Stimulated activated CD8-positive, alpha-beta memory T cell treated with anti-CD3 and anti-CD28 coated beads, Interleukin-2, amount 100 ng/mL, for 1 hour (primary cell): Measurements from ENCODE around the gene ZCCHC14.
"Not testable (repeated sequence)": the region's sequence is repeated elsewhere in the genome, so short reads cannot be mapped to it uniquely, and the experiment has no call there.

Experiments
- DNase-seq, 2 donors: peaks; one replicate each; pipeline ENCODE4 v3.0.0-alpha.2; 2020; ENCODE audit warnings: low read depth in 2 of 2

Gene ZCCHC14

DNA sequence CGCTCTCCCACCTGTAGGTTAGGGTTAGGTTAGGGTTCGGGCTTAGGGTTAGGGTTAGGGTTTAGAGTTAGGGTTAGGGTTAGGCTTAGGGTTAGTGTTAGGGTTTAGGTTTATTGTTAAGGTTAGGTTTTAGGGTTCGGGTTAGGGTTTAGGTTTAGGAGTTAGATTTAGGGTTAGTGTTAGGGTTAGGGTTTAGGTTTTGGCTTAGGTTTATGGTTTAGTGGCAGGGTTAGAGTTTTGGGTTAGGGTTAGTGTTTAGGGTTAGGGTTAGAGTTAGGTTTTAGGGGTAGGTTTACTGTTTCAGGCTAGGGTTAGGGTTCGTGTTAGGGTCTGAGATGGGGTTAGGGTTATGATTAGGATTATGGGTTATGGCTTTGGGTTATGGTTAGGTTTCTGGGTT, 31.6 kb upstream of the ZCCHC14 start:
- no peak for DNase-seq

DNA sequence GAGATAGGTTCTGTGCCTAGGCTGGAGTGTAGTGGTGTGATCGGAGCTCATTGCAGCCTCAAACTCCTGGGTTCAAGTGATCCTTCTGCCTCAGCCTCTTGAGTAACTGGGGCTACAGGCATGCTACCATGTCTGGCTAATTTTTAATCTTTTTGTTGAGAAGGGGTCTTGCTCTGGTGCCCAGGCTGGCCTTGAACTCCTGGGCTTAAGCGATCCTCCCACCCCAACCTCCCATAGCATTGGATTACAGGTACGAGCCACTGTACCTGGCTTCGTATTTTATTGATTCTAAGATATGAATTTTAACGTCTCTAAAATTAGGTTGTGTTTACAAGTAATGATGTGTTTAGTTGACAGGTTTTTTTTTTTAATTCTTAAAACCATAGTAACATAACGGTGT, 30.8 kb upstream of the ZCCHC14 start:
- not testable (repeated sequence) for DNase-seq

DNA sequence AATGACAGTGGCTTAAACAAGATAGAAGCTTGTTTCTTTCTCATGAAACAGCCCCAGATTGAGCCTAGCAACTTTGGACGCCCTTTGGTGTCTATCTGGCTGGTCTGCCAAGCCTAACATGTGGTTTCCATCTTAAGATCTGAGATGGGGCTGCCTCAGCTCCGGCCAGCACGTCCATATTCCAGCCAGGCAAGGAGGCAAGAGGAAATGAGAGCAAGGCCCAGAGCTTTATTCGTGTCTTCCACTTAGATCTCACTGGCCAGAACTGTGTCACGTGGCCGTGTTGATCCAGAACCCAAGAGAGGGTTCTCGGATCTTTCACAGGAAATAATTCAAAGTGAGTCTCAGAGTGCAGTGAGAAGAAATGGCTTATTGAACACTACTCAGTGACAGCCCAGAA, 28.9 kb upstream of the ZCCHC14 start:
- not testable (repeated sequence) for DNase-seq

DNA sequence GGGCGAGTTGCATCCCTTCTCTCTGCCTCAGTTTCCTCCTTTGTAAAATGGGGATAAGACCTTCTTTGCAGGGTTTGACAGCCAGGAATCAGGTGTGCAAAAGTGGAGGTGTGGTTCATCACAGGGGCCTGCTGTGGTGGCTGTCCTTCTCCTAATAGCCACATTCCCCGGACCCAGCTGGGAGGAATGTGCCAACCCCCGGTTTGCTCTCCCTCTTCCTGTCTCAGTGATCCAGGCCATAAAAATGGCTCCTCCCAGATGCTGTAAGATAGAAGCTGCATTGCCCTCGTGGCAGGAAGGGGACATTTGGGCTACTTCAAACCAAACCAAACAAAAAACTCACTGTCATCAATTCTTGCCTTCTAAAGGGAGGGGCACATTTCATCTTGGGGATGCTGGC, 26.3 kb upstream of the ZCCHC14 start:
- not testable (repeated sequence) for DNase-seq

DNA sequence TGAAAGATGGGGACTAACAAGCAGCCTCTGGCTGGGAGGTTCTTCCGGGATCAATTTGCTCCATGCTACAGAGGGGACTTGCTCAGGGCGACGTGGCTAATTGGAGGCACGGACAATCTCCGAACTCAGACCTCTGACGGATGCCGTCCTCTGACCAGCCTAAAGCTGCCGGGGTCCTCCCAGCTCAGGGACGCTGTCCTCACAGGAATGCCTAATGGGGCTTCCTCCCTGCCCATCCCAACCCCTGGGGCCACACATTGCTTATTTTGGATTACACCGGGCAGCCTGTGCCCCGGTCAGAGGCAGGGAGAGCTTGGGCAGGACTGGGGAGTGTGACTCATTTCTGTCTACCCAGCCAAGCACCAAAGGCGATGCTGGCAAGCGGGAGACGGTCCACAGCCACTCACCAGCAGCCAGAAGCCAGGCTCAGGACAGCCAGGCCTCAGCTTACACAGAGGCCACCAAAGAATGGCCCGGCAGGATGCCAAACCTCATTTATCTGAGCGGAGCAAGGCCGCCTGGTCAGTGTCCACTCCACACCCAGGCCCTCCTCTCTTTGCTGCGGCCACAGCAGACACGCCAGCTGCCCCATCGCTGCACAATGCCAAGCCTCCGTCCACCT, 25.7 kb upstream of the ZCCHC14 start:
- DNase-seq: not testable (repeated sequence)

DNA sequence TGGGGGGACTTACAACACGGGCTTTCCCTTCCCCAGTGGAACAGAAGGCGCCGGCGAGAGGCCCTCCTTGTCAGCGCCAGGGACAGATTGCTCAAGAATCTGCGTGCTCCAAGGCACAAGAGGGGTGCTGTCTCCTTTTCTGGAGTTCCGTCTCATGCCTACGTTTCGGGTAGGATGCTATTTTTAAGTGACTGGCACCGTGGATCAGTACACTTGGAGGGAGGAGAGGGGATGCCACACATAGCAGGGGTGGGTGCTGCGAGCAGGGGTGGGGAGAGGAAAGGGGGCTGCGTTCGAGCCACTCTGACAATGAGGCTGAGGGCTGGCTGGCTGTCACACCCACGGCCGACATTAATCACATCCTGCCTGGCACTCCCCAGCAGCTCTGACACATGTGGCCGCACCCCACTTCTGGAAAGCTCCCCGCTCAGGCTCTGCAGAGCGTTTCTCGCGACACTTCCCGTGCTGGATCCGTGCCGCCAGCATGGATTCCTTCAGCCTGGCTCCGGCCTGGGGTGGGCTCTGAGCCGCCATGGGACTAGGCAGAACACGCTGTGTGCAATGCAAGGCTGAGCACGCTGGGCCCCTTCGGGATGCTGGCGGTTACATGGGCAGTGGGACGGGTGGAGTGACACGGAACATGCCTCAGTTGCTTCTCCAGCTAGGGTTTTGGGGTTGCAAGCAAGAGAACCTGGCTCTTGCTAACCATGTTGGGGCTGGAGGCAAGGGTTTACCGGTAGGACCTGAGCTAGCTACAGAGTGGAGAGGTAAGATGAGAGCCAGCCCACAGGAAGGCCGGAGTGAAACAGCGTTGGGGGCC, 25.0 kb upstream of the ZCCHC14 start:
- DNase-seq: not testable (repeated sequence)

DNA sequence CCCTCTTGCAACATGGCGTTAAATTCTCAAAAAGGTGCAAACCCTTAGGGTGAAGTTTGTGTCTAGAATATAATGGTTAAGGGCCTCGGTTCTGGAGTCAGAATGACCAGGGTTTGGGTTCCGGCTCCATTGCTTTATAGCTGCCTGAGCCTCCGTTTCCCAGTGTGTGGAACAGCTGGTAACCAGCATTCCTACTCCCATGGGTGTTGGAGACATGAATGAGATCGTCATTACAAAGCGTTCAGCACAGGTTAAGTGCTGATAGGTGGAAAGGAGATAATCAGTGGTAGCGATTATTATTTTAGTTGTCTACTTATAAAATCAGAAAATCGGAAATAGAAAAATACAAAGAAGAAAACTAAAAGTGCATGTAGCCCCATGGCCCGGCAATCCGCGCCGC, 23.5 kb upstream of the ZCCHC14 start:
- no peak for DNase-seq

DNA sequence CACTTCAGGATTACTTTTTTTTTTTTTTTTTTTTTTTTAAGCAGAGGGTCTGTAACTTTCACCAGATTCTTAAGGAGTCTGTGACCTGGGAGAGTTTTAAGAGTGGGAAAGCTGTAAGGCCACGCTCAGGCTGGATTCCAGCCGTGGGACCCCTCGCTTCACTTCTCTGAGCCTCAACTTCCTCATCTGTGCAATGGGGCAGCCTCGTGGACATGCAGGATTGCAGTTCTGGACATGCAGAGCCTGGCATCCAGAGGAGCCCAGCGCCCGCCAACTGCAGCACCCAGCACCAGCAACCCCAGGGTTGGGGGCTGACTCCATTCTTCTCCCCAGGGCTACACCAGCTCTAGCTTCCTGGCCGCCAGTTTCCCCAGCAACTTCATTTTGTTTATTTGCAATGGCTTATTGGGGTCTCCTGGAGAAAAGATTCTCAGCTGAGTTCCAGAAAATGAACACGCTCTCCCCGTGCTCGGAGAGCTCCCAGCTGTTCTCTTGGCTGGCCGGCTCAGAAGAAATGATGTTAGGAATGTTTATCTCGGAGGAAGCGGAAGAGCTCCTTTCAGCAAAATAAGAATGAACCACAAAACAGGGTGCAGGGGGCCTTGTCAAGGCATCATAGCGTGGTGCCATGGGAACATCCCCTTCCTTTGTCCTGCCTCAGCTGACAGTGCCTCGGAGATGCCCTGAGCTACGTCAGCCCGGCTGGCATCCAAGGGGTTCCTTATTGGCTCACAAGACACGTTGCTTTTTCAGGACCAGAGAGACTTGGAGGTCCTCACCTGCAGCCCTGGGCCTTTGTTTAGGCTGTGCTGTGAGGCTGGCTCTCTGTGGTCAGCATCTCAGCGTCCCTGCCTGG, 22.9 kb upstream of the ZCCHC14 start:
- no peak for DNase-seq

DNA sequence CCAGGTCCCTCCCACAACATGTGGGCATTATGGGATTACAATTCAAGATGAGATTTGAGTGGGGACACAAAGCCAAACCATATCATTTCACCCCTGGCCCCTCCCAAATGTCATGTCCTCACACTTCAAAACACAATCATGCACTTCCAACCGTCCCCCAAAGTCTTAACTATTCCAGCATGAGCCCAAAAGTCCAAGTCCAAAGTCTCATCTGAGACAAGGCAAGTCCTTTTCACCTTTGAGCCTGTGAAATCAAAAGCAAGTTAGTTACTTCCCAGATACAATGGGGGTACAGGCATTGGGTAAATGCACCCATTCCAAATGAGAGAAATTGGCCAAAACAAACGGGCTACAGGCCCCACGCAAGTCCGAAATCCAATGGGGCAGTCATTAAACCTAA, 17.0 kb upstream of the ZCCHC14 start:
- not testable (repeated sequence) for DNase-seq

DNA sequence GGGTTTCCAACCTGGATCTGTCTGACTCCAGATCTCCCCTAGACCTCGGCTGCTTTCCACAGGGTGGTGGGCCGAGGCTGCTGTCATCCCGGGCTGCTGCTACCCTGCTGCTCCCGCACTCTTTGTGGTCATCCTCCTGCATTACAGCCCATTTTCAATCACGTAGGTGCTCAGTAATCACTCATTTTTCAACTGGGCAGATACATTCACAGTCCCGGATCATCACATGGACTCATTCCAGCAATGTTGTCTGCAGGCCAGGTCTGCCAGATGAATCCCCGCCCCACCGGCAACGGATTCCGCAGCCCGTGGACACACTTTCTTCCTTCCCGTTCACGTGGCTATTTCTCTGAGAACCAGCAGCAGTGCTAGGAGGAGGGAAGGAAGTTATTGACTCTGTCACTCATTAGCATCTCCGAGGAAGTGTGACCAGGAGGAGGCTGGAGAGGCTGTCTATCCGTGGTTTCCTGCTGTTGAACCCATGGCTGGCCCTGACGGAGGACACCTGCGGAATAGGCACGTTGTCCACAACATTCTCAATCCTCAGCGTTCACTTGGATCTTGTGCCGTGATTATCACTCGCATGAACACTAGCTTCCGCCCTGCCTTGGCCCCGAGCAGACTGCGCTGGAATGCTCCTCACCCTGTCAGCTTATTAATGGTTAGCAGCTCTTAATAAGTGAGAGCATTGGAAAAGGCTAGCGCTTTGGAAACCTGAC, 14.7 kb upstream of the ZCCHC14 start:
- no peak for DNase-seq

DNA sequence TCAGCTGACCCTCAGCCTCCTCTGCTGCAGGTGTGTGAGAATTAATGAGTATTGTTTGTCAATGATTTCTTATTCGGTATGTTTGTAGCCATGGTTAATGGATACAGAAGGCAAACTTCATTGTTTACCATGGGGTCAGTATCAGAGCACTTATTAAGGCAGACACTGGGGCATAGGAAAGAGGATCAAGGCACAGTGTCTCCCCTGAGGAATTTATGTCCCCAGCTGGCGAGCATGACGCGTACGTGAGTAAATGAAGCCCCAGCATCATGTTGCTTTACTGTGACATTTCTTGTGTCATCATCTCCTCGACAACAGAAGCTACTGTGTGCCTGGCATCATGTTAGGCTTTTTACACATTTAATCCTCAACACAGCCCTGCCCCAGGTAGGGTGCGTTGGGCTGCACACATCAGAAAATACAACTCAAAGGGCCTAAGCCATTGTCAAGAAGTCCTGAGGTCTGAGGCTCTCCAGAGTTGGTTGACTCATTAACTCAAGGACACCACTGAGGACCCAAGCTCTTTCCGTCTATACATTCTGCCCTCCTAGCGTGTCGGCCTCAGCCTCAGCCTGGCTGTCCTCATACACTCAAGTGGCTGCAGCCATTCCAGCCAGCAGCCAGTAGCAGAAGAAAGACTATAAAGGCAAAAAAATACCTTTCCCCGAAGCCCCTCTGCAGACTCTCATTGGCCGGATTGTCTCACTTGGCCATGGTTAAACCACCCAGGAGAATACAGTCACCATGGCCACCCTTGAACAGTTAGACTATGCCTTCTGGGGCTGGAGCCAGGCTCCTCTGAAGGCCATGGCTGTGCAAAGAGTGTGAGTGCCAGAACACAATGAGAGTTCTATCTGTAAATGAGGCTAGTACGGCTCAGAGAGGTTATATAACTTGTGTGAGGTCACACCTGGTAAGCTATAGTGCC, 13.9 kb upstream of the ZCCHC14 start:
- DNase-seq: no peak

DNA sequence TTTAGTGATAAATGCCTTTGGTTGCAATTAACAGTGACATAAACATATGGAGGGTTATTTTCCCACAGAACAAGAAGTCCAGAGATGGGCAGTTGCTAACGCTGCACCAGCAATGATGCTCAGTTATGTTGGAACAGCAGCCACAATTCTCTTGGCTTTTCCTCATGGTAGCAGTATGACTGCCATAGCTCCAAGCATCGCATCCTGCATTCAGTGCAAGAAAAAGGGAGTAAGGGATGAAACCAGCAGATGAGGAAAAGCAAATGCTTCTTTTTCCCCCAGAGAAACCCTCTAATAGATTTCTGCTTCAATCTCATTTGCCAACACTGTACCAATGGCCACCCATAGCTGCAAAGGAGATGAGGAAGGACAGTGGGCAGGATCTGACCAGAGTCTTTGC, 13.0 kb upstream of the ZCCHC14 start:
- no peak for DNase-seq

DNA sequence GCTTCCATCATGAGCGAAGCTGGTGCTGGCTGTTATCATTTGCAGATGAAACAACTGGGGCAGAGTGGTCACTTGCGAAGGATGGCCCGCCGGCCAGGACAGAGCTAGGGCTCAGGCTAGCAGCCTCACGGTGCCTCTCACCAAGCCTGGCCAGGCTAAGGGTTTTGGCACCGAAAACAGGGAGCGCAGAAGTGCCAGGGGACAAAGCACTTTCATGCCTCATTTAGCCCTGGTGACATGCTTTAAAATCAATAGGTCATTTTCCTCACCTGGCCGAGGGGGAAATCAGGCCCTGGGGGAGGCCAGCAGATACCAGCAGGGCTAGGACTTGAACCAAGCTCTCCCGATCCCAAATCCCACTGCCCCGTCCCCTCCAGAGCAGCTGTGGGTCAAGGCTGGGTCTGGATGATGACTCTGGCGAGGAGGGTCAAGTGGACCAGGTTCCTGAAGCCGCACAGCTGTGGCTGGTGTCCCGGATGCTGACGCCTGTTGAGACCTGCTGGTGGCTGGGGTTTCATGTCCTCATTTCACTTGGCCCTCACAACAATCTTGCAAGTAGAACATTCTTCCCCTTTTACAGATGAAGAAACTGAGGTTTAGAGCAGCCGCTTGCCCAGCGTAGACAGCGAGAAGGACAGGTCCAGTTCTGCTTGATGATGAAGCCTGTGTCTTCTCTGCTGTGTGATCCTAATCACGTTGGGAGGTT, 10.6 kb upstream of the ZCCHC14 start:
- DNase-seq: not testable (repeated sequence)

DNA sequence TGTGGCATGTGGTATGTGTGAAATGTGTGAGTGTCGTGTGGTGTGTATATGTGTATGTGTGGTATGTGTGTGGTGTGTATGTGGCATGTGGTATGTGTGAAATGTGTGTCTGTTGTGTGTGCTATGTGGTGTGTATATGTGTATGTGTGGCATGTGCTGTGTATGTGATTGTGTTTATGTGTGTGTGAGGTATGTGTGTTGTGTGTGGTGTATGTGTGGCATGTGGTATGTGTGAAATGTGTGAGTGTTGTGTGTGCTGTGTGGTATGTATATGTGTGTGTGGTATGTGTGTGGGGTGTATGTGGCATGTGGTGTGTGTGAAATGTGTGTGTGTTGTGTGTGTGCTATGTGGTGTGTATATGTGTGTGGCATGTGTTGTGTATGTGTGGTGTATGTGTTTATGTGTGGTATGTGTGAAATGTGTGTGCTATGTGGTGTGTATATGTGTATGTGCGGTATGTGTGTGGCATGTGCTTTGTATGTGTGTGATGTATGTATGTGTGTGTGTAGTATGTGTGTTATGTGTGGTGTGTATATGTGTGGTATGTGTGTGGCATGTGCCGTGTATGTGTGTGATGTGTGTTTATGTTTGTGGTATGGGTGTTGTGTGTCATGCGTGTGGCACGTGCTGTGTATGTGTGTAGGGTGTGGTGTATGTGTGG, 9.6 kb upstream of the ZCCHC14 start:
- no peak for DNase-seq

DNA sequence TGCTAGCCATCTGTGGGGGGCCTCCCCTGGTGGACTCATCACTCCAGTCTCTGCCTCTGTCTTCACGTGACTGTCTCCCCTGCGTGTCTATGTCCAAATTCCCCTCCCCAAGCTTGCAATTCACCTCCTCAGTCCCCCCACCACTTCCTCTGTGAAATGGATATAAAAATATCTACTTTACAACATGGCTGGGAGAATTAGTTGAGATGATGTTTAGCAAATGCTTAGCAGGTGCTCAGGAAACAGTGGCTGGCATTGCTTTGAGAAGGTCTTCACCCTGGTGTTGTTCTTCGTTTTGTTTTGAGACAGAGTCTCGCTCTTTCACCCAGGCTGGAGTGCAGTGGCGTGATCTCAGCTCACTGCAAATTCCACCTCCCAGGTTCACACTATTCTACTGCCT, 8.3 kb upstream of the ZCCHC14 start:
- DNase-seq: no peak

DNA sequence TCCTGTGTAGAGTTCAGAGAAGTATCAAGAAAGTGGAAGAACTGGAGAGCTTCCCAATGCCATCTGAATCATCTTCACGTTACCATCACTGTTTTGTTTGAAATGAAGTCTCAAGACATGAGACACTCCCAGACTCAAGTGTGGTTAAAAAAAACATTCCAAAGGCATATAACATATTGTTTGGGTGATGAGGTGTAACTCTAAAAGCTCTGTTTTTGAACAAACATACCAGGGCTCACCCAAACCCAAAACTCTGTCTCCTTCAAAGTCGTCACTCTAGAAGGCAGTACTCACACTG, 6.3 kb upstream of the ZCCHC14 start:
- DNase-seq: no peak

DNA sequence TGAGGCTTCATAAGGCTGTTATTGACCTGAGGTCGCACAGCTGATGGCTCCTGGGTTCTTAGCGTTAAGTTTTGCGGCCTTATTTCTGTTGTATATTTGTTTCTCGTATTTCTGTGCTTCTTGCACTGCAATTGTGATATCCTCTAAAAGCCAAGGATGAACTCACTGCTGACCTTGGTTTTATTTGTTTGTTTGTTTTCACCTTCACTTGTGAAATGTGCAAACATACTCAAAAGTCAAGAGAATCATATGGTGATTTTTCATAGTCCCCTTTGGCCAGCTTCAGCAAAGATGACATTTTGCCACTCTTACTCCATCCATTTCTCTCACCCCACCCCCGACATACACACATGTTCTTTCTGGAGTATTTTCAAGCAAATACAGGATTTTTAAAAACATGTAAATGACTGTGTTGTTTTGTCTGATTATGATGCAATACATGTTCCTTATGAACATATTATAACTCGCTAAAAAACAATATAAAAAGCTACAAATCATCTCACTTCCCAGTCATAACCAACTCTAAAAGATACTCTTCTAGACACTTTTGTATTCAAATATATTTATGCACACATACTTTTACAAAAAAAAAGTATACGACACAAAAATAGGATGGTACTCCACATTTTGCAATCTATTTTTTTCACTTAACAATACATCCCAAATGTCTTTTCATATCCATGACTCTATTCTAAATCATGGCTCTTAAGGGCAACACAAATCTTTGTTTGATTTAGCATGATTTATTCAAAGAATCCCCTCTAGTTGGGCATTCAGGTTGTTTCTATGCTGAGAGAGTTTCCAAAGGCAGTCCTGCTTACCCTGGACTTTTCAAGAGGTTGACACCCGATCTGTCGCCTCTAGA, 5.7 kb upstream of the ZCCHC14 start:
- DNase-seq: no peak

DNA sequence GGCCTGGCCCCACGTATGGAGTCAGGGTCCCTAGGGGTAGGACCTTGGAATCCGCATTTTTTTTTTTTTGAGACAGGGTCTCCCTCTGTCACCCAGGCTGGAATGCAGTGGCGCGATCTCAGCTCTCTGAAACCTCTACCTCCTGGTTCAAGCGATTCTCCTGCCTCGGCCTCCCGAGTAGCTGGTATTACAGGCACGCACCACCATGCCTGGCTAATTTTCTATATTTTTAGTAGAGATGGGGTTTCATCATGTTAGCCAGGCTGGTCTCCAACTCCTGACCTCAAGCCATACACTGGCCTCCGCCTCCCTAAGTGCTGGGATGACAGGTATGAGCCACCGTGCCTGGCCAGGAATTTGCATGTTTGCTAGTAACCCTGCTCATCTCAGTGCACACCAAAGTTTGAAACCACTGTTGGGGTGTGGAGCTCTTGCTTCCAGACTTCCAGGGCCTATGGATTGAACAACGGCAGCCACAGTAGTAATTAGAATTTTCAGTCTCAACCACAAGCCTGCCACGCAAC, 5.0 kb upstream of the ZCCHC14 start:
- not testable (repeated sequence) for DNase-seq
